Chondrocyte (in vitro differentiated cells): ENCODE results near the gene FBXL17. TPM values are rescaled to one million over a fixed set of nuclear protein-coding genes. Genes with fewer than 3 reads are reported as not detected.
"Not testable (repeated sequence)": the region's sequence is repeated elsewhere in the genome, so short reads cannot be mapped to it uniquely, and the experiment has no call there.

Source experiments
- DNase-seq: peaks from one replicate; pipeline ENCODE4 v3.0.0; 2021; ENCODE audit warnings: mixed read lengths, low spot score
- H3K27ac Mint-ChIP-seq: one replicate; pipeline ENCODE4 v1.8.0; 2021; ENCODE audit warnings: mild to moderate bottlenecking, moderate library complexity, mixed read lengths; ENCODE audit not compliant: unreplicated experiment
- H3K27me3 Mint-ChIP-seq: 2 replicates; pipeline ENCODE4 v1.8.0; 2021; ENCODE audit warnings: low read depth, mixed read lengths
- H3K36me3 Mint-ChIP-seq: 2 replicates; pipeline ENCODE4 v1.8.0; 2021; ENCODE audit warnings: low read depth, mixed read lengths
- H3K4me1 Mint-ChIP-seq: 2 replicates; pipeline ENCODE4 v1.8.0; 2021; ENCODE audit warnings: low read depth, mild to moderate bottlenecking, mixed read lengths
- H3K4me3 Mint-ChIP-seq: one replicate; pipeline ENCODE4 v1.8.0; 2021; ENCODE audit warnings: mild to moderate bottlenecking, moderate library complexity, mixed read lengths; ENCODE audit not compliant: unreplicated experiment
- H3K9me3 Mint-ChIP-seq: 2 replicates; pipeline ENCODE4 v1.8.0; 2021; ENCODE audit warnings: low read depth, mixed read lengths
- total RNA-seq: library from RNA; stranded (reverse); gene quantifications from 3 replicates; pipeline ENCODE4 v1.2.1, GENCODE V29; 2021
- TF ChIP-seq, protein P1 (sequence below): fragments of 200-600 bp; sonication (generic); IDR thresholded peaks from 2 replicates; pipeline ENCODE4 v1.5.0; 2021; ENCODE audit warnings: antibody characterized with exemption, mild to moderate bottlenecking, moderate library complexity

The FBXL17 gene
- total RNA-seq, 1 donor from 2014 or later = 15.3 TPM

DNA sequence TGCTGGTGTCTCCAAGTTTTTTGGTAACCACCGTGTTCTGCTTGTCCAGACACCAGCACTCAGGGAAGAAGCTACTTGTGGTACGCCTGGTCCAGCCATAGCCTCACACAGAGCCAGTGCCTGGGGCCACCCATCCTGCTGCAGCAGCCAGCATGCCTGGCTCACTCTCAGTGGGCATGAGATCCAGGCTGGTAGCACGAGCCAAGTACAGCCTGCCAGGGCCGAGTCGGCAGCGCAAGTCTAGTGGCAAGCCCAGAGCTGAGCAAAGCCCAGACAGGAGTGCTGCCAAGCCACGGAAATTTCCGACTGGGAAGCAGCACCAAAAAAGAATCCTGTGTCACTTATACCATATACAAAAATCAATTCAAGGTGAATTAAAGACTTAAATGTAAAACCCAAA lies 36.3 kb upstream of the FBXL17 start:
- TF ChIP-seq, protein P1, sequence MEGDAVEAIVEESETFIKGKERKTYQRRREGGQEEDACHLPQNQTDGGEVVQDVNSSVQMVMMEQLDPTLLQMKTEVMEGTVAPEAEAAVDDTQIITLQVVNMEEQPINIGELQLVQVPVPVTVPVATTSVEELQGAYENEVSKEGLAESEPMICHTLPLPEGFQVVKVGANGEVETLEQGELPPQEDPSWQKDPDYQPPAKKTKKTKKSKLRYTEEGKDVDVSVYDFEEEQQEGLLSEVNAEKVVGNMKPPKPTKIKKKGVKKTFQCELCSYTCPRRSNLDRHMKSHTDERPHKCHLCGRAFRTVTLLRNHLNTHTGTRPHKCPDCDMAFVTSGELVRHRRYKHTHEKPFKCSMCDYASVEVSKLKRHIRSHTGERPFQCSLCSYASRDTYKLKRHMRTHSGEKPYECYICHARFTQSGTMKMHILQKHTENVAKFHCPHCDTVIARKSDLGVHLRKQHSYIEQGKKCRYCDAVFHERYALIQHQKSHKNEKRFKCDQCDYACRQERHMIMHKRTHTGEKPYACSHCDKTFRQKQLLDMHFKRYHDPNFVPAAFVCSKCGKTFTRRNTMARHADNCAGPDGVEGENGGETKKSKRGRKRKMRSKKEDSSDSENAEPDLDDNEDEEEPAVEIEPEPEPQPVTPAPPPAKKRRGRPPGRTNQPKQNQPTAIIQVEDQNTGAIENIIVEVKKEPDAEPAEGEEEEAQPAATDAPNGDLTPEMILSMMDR = no peak
- Mint-ChIP-seq H3K27ac (no peak overlapping the region), H3K36me3 (no peaks in the 10 kb centered on the region), H3K27me3 (no peaks in the 10 kb centered on the region), H3K9me3 (no peaks in the 10 kb centered on the region), H3K4me1 (peaks cover 3% of the 10 kb centered on the region), H3K4me3 (no peak overlapping the region)
- DNase-seq = no peak

DNA sequence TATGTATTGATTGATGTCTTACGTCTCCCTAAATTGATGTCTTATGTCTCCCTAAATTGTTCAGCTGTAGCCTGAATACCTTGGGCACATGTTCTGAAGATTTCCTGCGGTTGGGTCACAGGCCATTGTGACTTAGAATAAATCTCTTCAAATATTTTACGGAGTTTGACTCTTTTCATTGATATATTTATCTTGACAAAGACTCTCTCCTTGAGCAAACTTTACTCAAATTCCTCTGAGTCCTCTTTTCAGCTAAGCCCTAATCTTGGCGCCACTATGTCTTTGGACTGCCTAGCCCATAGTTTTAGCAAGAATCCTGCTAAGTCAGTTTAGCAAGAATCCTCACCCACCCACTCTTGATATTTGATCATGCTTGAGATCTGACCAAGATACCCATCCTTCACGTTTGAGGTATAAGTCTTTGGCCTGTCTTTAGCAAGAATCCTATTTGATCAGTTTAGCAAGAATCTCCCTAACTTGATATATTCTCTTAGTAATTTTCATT lies 35.3 kb upstream of the FBXL17 start:
- Mint-ChIP-seq H3K27me3 (no peaks in the 10 kb centered on the region), H3K4me1 (peaks cover 3% of the 10 kb centered on the region), H3K36me3 (no peaks in the 10 kb centered on the region), H3K27ac (no peak overlapping the region), H3K4me3 (no peak overlapping the region), H3K9me3 (no peaks in the 10 kb centered on the region)
- TF ChIP-seq, protein P1 = no peak
- no peak for DNase-seq

DNA sequence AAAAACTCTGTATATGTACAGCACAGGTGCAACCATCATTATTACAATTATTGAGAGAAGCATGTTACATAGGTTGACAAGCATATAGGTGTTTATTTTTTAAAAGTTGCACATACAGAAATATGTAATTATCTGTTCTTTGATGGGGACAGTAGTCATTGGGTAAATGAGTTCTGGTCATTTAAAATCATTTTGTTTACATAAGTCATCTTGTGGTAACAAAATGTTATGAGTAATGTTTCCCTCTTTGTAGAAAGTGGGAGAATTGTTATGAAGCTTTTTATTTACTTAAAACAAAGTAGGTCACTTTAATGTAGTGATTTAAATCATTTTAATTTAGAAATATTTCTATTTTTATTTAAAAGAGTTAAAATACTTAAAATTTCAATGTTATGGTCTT lies 33.8 kb upstream of the FBXL17 start:
- no peaks in the 10 kb centered on the region for H3K9me3 Mint-ChIP-seq
- TF ChIP-seq, protein P1 = no peak
- no peak overlapping the region for H3K27ac Mint-ChIP-seq
- H3K36me3 Mint-ChIP-seq = no peaks in the 10 kb centered on the region
- H3K4me3 Mint-ChIP-seq = no peak overlapping the region
- no peaks in the 10 kb centered on the region for H3K4me1 Mint-ChIP-seq
- DNase-seq = no peak
- H3K27me3 Mint-ChIP-seq = no peaks in the 10 kb centered on the region

DNA sequence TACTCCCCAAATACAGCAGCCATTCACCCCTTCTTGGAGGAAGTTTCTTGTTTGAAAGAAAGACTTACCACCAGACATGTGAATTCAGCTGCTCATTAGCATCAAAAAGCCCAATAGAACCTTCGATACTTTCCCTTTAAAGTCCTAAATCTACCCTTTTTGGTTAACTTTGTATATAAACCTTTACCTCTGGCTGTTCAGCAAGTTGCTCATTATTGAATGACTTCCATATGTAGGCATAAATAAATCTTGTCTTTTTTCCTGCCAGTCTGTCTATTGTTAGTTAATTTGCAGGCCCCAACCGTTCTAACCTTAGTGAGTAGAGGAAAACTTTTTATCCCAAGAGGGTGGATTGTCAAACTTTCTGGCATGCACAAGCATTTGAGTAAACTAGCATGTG lies 27.9 kb upstream of the FBXL17 start:
- H3K9me3 Mint-ChIP-seq = peaks cover 4% of the 10 kb centered on the region
- TF ChIP-seq, protein P1 = no peak
- H3K27ac Mint-ChIP-seq = no peak overlapping the region
- H3K27me3 Mint-ChIP-seq = no peaks in the 10 kb centered on the region
- no peaks in the 10 kb centered on the region for H3K4me1 Mint-ChIP-seq
- no peak overlapping the region for H3K4me3 Mint-ChIP-seq
- no peak for DNase-seq
- no peaks in the 10 kb centered on the region for H3K36me3 Mint-ChIP-seq

DNA sequence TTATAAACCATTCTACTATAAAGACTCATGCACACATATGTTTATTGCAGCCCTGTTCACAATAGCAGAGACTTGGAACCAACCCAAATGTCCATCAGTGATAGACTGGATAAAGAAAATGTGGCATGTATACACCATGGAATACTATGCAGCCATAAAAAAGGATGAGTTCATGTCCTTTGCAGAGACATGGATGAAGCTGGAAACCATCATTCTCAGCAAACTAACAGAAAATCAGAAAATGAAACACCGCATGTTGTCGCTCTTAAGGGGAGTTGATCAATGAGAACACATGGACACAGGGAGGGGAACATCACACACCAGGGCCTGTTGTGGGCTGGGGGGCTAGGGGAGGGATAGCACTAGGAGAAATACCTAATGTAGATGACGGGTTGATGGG lies 23.3 kb upstream of the FBXL17 start:
- H3K36me3 Mint-ChIP-seq, H3K27me3 Mint-ChIP-seq, H3K4me1 Mint-ChIP-seq, H3K4me3 Mint-ChIP-seq, DNase-seq, H3K27ac Mint-ChIP-seq: not testable (repeated sequence)
- peaks cover 29% of the 10 kb centered on the region for H3K9me3 Mint-ChIP-seq

DNA sequence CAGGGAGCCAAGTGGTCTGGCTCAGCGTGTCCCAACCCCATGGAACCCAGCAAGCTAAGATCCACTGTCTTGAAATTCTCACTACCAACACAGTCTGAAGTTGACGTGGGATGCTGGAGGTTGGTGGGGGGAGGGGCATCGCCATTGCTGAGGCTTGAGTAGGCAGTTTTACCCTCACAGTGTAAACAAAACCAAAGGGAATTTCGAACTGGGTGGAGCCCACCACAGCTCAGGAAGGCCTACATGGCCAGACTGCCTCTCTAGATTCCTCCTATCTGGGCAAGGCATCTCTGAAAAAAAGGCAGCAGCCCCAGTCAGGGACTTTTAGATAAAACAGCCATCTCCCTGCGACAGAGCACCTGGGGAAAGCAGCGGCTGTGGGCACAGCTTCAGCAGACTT lies 17.1 kb upstream of the FBXL17 start:
- Mint-ChIP-seq H3K27me3 (no peaks in the 10 kb centered on the region), H3K9me3 (peaks cover 25% of the 10 kb centered on the region), H3K27ac (no peak overlapping the region), H3K4me1 (no peaks in the 10 kb centered on the region), H3K4me3 (no peak overlapping the region), H3K36me3 (peaks cover 6% of the 10 kb centered on the region)
- TF ChIP-seq, protein P1 = no peak
- no peak for DNase-seq

DNA sequence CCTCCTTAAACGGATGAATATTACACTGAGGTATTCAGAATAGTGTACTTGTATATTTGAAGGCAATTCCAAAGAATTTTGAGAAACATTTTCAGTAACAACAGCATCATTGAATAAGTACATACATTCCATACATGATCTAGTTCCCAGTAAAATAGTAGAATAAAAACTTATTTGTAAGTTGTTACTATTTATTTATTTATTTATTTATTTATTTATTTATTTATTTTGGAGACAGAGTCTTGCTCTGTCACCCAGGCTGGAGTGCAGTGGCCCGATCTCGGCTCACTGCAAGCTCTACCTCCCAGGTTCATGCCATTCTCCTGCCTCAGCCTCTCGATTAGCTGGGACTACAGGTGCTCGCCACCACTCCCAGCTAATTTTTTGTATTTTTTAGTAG lies 14.9 kb upstream of the FBXL17 start:
- not testable (repeated sequence) for DNase-seq, H3K4me1 Mint-ChIP-seq

More for the DNA sequence above, 14.9 kb upstream of the FBXL17 start:
- H3K36me3 Mint-ChIP-seq, H3K4me3 Mint-ChIP-seq, H3K27ac Mint-ChIP-seq, H3K27me3 Mint-ChIP-seq: not testable (repeated sequence)
- H3K9me3 Mint-ChIP-seq = peaks cover 14% of the 10 kb centered on the region
